NK-92 treated with Interleukin-12 subunit alpha and Interleukin-12 subunit beta, amount 100 ng/mL, for 24 hours (cell line): Measurements from ENCODE around the gene MMRN2.
"Not testable (repeated sequence)": the region's sequence is repeated elsewhere in the genome, so short reads cannot be mapped to it uniquely, and the experiment has no call there.

Source experiments
- DNase-seq: peaks from one replicate; lab custom pipeline; 2025; lab: John Stamatoyannopoulos, UW

MMRN2 gene

GRCh38 chr10:86940677-86941076 lies 16.7 kb downstream of the MMRN2 start:
- no peak for DNase-seq

GRCh38 chr10:86940076-86940475 lies 17.3 kb downstream of the MMRN2 start:
- DNase-seq: not testable (repeated sequence)

GRCh38 chr10:86938260-86938659 lies 19.2 kb downstream of the MMRN2 start:
- DNase-seq: no peak

GRCh38 chr10:86937502-86938154 lies 19.8 kb downstream of the MMRN2 start:
- no peak for DNase-seq

- DNase-seq: no peak
Measured at GRCh38 chr10:86936661-86937501, 20.5 kb downstream of the MMRN2 start.

GRCh38 chr10:86934162-86934711 lies 23.2 kb downstream of the MMRN2 start:
- DNase-seq: not testable (repeated sequence)

- no peak for DNase-seq
Measured at GRCh38 chr10:86932674-86933073, 24.7 kb downstream of the MMRN2 start.

- no peak for DNase-seq
Measured at GRCh38 chr10:86931872-86932271, 25.5 kb downstream of the MMRN2 start.

- no peak for DNase-seq
Measured at GRCh38 chr10:86929468-86930380, 27.7 kb downstream of the MMRN2 start.

- DNase-seq: no peak
Measured at GRCh38 chr10:86922553-86922961, 34.9 kb downstream of the MMRN2 start.

- DNase-seq: no peak
Measured at GRCh38 chr10:86918022-86918471, 39.4 kb downstream of the MMRN2 start.

- no peak for DNase-seq
Measured at GRCh38 chr10:86914734-86915133, 42.7 kb downstream of the MMRN2 start.

GRCh38 chr10:86905429-86905828 lies 52.0 kb downstream of the MMRN2 start:
- DNase-seq: no peak

GRCh38 chr10:86904600-86904999 lies 52.8 kb downstream of the MMRN2 start:
- DNase-seq: no peak

GRCh38 chr10:86900955-86901354 lies 56.5 kb downstream of the MMRN2 start:
- DNase-seq: no peak

GRCh38 chr10:86899670-86900276 lies 57.6 kb downstream of the MMRN2 start:
- DNase-seq: no peak

- DNase-seq: no peak
Measured at GRCh38 chr10:86899132-86899531, 58.3 kb downstream of the MMRN2 start.

GRCh38 chr10:86898511-86898910 lies 58.9 kb downstream of the MMRN2 start:
- DNase-seq: no peak

GRCh38 chr10:86889997-86890396 lies 67.4 kb downstream of the MMRN2 start:
- no peak for DNase-seq

GRCh38 chr10:86888585-86889381 lies 68.6 kb downstream of the MMRN2 start:
- DNase-seq: no peak
